Erythroblast (primary cell): Measurements from ENCODE around the gene LRRC37A3.
A peak's percentile ranks its signal among the peaks of the same experiment; 100 is the strongest.
"Not testable (repeated sequence)": the region's sequence is repeated elsewhere in the genome, so short reads cannot be mapped to it uniquely, and the experiment has no call there.

Experiments used
- DNase-seq, 2 experiments: peaks; one replicate each; lab custom pipeline; 2025; lab: John Stamatoyannopoulos, UW
- GATA1 ChIP-seq: IDR thresholded peaks from 2 replicates; pipeline ENCODE4 v1.6.1; 2011; ENCODE audit warnings: low read depth, mild to moderate bottlenecking, control low read depth, low read length, moderate library complexity
- POLR2A ChIP-seq: IDR thresholded peaks from 2 replicates; pipeline ENCODE4 v1.6.1; 2011; ENCODE audit warnings: mild to moderate bottlenecking, low read length

LRRC37A3 gene

DNA sequence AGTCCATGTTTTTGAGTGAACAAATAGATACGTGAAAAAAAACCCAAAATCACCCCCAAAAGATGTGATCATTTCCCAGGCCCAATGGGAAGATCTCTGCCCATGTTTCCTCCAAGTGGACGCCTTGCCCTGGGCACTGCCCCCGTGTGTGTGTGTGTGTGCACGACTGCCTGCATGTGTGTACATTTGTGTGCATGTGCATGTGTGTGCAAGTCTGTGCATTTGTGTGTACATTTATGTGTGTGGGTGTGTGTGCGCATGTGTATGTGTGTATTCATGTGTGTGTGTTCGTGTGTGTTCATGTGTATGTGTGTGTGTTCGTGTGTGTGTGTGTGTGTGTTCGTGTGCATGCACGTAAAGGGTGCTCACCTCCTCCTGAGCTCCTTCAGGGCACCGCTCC is 16.8 kb upstream of the LRRC37A3 start:
- TF ChIP-seq POLR2A (no peak), GATA1 (no peak)
- no peak for DNase-seq

DNA sequence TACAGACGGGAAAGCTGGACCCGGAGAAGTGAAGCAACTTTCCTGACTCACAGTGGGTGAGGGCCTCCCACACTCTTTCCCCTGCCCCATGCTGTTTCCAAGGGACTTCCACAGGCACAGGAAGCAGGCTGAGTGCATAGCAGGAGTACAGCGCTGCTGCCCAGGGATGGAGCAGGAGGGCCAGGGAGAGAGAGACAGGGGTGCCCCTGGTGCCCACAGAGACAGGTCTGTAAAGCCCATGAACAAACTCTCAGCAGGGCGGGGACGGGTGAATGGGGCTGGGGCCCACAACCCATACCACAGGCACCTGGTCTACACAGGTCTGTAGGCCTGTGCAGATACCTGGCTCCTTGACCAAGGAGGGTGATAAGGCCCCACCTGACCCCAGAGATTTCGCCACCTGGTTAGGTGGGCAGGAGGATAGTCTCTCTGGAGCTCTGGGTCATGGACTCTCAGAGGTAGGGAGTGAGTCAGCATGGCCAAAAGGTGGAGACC is 15.1 kb upstream of the LRRC37A3 start:
- DNase-seq, result not testable (repeated sequence)

DNA sequence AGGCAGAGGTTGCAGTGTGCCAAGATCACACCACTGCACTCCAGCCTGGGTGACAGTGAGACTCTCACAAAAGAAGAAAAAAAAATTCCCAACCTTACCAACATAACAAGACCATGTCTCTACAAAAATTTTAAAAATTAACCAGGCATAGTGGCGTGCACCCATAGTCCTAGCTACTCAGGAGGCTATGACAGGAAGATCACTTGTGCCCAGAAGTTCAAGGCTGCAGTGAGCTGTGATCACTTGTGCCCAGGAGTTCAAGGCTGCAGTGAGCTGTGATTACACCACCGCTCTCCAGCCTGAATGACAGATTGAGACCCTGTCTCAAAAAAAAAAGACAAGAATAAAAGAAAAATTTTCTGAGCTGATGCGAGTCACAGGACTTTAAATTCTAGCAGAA is 13.6 kb upstream of the LRRC37A3 start:
- DNase-seq, result not testable (repeated sequence)

DNA sequence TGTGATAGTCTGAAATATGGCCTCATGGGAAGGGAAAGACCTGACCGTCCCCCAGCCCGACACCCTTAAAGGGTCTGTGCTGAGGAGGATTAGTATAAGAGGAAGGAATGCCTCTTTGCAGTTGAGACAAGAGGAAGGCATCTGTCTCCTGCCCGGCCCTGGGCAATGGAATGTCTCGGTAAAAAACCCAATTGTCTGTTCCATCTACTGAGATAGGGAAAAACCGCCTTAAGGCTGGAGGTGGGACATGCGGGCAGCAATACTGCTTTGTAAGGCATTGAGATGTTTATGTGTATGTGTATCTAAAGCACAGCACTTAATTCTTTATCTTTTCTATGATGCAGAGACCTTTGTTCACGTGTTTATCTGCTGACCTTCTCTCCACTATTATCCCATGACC is 11.1 kb upstream of the LRRC37A3 start:
- DNase-seq, result not testable (repeated sequence)

DNA sequence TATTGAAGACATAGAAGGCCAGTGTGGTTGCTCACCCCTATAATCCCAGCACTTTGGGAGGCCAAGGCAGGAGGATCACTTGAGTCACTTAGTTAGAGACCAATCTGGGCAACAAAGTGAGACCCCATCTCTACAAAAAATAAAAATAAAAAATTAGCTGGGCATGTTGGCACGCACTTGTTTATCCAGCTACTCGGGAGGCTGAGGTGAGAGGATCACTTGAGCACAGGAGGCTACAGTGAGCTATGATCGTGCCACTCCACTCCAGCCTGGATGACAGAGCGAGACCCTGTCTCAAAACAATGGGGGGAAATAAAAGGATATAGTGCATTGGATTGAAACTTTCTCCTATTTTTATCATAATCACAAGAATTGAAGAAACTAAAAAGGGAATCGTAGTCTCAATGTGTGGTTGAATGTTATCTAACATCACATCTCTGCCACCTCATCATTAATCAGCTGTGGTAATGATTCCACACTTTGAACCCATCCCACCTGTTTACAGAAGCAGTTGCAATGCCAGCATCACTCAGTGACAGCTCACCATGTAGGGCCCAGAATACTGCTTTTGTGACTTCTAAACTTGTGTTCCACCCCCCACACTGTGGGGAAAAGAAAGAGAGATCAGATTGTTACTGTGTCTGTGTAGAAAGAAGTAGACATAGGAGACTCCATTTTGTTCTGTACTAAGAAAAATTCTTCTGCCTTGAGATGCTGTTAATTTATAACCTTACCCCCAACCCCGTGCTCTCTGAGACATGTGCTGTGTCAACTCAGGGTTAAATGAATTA is 10.3 kb upstream of the LRRC37A3 start:
- peak in 1 of 2 experiments; percentile 60 for DNase-seq

DNA sequence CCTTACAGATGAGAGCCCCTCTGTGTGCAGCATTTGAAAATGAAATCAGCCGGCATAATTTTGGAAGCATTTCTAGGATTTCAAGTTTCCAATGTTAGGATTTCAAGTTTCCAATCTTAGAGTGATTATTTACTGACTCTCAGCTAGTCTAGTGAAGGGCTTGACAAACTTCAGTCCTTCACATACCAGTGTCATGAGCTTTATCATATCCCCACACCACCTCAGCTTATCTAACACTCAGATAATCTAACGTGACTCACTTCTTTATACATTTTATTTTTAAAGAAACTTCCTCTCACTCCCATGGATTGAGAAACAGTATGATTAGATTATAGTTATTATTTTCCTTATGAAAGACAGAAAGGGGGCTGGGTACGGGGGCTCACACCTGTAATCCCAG is 9.4 kb upstream of the LRRC37A3 start:
- not testable (repeated sequence) for DNase-seq

DNA sequence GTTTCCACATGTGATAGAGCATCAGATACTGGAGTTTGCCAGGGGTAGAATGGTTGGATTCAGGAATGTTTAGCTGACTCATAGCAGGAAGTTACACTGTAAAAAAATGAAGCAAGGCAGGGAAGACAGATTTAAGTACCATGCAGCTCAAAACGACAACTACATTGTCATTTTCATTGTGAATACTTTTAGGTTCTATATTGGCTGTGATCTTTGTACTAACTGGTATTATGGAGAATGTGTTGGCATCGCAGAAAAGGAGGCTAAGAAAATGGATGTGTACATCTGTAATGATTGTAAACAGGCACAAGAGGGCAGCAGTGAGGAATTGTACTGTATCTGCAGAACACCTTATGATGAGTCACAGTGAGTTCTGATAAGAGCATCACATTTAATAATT is 8.2 kb upstream of the LRRC37A3 start:
- peak; percentile 92 to 96 for DNase-seq

DNA sequence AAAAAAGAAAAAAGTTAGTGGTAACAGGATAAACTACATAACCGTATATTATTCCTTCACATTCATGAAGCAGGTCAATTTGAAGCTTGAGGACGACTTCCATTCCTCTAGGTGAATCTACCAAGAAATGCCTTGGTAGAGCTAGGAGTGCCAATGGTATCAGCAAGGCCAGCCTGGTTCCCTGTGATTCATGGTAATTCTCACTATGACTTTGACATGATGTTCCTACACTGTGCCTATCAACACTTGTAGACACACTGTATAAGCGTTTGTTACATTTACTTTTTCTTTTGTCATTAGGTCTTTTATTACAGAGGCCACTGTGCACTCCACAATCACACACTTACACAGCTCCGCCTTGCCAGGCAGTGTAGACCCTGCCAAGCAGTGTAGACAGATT is 7.2 kb upstream of the LRRC37A3 start:
- DNase-seq, result peak in 1 of 2 experiments; percentile 32

DNA sequence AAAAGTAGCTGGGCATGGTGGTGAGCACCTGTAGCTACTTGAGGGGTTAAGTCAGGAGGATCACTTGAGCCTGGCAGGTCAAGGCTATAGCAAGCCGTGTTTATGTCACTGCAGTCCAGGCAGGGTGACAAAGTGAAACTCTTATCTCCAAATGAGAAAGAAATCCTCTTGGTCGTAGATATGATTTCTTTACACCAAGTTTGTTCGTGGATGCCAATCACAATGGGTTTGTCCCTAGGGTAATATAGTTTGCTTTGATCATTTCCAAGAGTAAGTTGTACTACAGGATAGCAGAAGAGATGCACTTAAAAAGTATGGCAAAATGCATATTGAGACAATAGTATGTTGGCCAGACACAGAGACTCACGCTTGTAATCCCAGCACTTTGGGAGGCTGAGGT is 6.0 kb upstream of the LRRC37A3 start:
- peak; percentile 71 for DNase-seq

DNA sequence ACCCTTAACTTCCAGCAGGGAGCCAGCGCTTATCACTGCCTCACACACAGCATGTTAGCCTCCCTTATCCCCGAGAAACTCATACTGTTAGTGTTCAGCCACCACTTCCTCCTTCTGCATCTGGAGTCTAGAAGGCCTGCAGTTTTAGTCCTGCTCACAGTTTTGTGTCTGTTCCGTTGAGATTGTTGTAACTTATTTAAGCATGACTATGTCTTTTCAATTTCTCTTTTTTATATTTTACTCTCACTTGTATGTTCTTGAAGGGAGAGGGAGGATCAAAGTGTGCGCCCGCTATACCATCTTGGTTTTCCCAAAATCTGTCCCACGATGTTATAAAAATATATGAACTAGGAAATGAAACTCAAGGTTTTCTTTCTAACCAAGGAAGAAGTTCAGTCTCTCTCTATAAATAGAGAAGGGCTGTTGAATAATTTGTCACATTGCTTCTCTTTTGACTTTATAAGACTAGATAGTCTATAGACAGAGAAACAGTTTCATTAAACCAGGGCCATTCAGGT is 3.8 kb upstream of the LRRC37A3 start:
- peak; percentile 92 to 98 for DNase-seq
- TF ChIP-seq GATA1, result peak; percentile 19
- peak; percentile 46 for TF ChIP-seq POLR2A

DNA sequence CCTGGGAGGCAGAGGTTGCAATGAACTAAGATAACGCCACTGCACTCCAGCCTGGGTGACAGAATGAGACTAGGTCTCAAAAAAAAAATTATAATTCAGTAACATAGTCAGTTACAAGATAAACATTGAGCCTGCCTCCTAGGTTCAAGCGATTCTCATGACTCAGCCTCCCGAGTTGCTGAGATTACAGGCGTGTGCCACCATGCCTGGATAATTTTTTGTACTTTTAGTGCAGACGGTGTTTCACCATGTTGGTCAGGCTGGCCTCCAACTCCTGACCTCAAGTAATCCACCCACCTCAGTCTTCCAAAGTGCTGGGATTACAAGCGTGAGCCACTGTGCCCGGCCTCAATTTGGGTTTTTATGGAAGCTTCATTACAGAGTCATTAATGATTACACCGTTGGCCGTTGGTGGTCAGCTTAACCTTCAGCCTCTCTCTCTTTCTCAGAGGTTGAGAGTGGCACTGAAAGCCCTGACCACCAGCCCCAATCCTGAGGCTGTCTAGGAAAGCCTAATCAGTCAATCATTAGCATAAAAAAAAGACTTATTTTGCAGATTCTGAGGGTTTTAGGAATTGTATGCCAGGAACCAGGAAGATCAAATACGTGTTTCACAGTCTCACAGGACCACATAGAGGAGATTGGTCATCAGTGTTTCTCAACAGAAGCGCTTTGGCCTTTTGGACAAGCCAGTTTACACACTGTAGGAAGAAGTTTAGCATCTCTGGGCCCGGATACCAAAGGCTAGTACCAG is 1.3 kb upstream of the LRRC37A3 start:
- peak in 1 of 2 experiments; percentile 60 for DNase-seq
- TF ChIP-seq POLR2A (no peak), GATA1 (no peak)

DNA sequence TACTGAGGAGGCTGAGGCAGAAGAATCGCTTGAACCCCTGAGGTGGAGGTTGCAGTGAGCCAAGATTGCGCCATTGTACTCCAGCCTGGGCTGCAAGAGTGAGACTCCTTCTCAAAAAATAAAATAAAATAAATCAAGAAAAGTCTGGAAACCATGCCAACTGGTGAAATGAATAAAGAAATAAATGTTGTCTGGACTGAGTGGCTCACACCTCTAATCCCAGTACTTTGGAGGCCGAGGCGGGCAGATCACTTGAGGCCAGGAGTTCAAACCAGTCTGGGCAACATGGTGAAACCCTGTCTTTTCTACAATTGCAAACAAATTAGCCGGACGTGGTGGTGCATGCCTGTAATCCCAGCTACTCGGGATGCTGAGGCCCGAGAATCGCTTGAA is 744 bp upstream of the LRRC37A3 start:
- TF ChIP-seq GATA1 (no peak), POLR2A (no peak)
- DNase-seq, result peak in 1 of 2 experiments; percentile 64

DNA sequence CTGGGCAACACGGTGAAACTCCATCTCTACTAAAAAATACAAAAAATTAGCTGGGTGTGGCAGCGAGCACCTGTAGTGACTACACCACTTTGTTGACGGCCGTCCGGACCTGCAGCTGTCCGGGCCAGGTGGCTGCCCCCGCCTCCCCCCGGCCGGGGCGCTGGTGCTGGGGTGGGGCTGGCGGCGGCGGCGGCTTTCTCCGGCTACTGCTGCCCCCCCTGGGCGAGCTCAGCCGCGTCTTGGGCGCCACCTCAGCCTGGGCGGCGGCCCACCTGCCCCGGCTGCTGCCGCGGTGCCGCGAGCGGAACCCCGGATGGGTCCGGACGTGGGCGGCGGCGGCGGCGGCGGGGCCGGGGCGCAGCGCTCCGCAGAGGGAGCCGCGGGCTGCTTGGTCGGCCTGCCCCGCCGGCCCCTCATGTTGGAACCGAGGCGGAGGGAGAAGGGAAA is 413 bp downstream of the LRRC37A3 start:
- DNase-seq, result peak; percentile 62 to 76

DNA sequence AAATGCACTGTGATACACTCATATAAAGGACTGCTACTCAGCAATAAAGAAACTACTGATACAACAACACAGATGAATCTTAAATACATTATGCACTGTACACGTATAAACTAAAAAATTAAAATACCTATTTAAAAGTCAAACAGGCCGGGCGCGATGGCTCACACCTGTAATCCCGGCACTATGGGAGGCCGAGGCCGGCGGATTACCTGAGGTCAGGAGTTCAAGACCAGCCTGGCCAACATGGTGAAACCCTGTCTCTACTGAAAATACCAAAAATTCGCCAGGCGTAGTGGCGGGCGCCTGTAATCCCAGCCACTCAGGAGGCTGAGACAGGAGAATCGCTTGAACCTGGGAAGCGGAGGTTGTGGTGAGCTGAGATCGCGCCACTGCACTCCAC is 1.7 kb downstream of the LRRC37A3 start:
- not testable (repeated sequence) for DNase-seq

DNA sequence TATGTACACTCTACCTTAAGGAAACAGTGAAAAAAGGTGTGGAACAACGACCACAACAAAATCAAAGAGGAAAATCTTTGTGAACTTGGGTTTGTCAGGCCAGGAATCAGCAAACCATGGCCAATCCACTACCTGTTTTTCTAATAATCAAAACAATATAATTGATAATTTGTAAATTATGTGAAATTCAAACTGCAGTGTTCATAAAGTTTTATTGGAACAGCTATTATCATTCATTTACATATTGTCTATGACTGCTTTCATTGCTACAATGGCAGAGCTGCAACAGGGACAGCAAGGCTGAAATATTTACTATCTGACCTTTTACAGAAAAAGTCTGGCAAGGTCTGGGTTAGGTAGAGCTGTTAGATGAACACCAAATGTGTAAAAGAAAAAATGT is 4.0 kb downstream of the LRRC37A3 start:
- not testable (repeated sequence) for DNase-seq

DNA sequence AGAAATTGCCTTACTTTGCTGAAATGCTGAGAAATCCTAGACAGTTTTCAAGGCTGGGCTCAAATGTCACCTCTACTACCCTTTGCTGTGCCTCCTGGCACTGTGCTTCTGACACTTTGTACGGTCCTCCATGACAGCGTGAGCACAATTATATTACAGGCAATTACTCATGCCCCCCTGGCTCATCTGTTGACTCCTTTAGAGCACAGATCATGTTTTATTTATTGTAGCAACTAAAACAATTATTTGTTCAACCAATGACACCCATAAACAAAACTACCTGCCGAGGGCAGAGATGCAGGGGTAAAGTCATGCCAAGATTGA is 9.1 kb downstream of the LRRC37A3 start:
- DNase-seq, result not testable (repeated sequence)

DNA sequence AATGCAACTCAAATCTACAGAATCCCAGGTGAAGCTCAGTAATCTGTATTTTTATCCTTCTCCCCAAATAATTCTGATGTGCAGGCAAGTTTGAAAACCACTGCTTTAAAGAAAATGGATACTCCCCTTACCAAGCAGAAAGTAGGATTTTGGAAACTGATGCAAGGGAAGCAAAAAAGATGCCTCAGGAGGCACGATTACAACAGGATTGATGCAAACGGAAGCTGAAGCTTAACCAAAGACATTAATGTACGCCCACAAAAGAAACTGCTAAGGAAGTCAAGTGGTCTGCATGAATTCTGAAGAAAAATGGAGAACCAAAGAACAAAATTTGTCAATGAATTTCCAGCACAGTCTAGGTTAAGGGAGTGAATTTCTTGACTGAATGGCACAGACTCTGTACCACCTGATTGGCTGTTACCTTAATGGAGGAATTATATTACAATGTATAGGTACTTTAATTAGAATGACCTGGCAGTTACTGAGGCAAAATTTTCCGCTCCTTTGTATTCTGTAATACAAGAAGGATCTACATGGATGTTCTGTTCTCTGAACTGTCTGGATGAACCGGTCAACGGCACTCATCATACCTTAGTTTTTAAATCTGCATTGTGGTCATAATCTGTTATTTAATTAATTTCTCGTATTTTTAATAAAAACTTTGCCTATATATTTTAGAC is 9.6 kb downstream of the LRRC37A3 start:
- DNase-seq, result not testable (repeated sequence)

DNA sequence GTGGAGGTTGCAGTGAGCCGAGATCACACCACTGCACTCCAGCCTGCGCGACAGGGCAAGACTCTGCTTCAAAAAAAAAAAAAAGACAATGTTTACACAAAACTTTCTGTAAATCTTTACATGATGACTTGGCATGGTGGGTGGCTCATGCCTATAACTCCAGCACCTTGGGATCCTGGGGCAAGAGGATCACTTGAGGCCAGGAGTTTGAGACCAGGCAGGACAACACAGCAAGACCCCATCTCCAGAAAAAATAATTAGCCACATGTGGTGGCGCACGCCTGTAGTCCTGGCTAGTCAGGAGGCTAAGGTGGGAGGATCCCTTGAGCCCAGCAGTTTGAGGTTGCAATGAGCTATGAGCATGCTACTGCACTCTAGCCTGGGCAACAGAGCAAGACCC is 15.2 kb downstream of the LRRC37A3 start:
- DNase-seq, result not testable (repeated sequence)

DNA sequence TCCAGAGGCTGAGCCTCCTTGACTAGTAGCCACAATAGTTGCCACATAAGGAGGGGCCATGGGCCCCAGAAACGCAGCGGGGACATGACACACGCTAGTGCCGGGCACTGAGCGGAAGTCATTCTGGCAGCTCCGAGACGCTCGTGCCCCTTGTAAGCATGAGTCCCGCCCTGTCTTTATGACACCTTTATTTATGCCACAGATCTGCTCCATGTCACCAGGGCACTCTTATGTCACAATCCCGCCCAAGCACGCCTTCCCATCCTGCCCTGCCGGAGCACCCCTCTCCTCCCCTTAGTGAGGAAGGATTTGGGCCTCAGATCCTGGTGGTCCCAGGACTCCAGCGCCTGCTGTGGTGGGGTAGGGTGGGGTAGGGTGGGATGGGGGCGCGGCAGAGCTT is 22.1 kb downstream of the LRRC37A3 start:
- DNase-seq, result not testable (repeated sequence)

DNA sequence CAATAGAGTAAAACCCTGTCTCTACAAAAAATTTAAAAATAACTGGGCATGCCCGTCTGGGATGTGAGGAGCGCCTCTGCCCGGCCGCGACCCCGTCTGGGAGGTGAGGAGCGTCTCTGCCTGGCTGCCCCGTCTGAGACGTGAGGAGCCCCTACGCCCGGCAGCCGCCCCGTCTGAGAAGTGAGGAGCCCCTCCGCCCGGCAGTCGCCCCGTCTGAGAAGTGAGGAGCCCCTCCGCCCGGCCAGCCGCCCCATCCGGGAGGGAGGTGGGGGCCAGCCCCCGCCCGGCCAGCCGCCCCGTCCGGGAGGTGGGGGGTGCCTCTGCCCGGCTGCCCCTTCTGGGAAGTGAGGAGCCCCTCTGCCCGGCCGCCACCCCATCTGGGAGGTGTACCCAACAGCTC is 45.1 kb downstream of the LRRC37A3 start:
- not testable (repeated sequence) for DNase-seq
